Neural cell (in vitro differentiated cells): ENCODE measurements around the gene CXorf38.

Experiments used
- EP300 ChIP-seq: fragments of 450-650 bp; conservative IDR thresholded peaks from 2 replicates; pipeline ENCODE4 v1.6.1; 2014; ENCODE audit warnings: antibody characterized with exemption, mild to moderate bottlenecking, moderate library complexity; ENCODE audit not compliant: poor library complexity, severe bottlenecking
- EZH2 ChIP-seq: fragments of 200-600, 300-800 bp; shearing (Covaris generic), sonication (generic); IDR thresholded peaks from 2 replicates; pipeline ENCODE4 v1.6.1; 2014; ENCODE audit warnings: antibody characterized with exemption, low read length, borderline replicate concordance, mild to moderate bottlenecking; ENCODE audit not compliant: insufficient read depth, poor library complexity, severe bottlenecking
- MXI1 ChIP-seq: fragments of 450-650 bp; conservative IDR thresholded peaks from 2 replicates; pipeline ENCODE4 v1.6.1; 2014; ENCODE audit warnings: antibody characterized with exemption, mild to moderate bottlenecking; ENCODE audit not compliant: poor library complexity, severe bottlenecking
- POLR2AphosphoS5 ChIP-seq: IDR thresholded peaks from 2 replicates; pipeline ENCODE4 v1.6.1; 2012
- RAD21 ChIP-seq: fragments of 450-650 bp; conservative IDR thresholded peaks from 2 replicates; pipeline ENCODE4 v1.6.1; 2014; ENCODE audit warnings: antibody characterized with exemption, mild to moderate bottlenecking, moderate library complexity
- SMC3 ChIP-seq: fragments of 450-650 bp; conservative IDR thresholded peaks from 2 replicates; pipeline ENCODE4 v1.6.1; 2014; ENCODE audit warnings: antibody characterized with exemption, mild to moderate bottlenecking, moderate library complexity; ENCODE audit not compliant: poor library complexity
- TAF1 ChIP-seq: IDR thresholded peaks from 2 replicates; pipeline ENCODE4 v1.6.1; 2012; ENCODE audit warnings: low read depth
- TF ChIP-seq, protein P1 (sequence below): fragments of 450-650 bp; IDR thresholded peaks from 2 replicates; pipeline ENCODE4 v1.5.1; 2014; ENCODE audit warnings: antibody characterized with exemption, mild to moderate bottlenecking, moderate library complexity; ENCODE audit not compliant: poor library complexity, severe bottlenecking
- TF ChIP-seq, protein P2 (sequence below): IDR thresholded peaks from 2 replicates; pipeline ENCODE4 v1.6.1; 2012; ENCODE audit warnings: borderline replicate concordance

DNA sequence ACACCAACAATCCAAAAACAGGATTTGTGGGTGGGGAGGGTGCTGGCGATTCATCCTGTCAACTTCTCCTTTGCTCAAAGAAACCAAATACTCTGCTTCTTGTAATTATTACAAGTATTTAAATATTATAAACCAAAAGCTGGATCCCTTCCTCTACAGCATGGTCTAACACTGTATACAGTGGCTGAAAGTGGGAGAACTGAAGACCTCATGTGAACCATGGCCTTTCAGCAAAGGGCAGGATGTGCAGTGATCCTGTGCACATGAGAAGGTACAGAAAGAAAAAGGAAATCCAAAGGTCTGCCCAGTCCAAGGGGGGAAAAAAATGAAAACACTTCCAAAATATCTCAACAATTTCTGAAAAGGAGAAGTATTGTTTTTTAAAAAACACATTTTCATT, 5.3 kb upstream of the CXorf38 start:
- TF ChIP-seq, protein P1, sequence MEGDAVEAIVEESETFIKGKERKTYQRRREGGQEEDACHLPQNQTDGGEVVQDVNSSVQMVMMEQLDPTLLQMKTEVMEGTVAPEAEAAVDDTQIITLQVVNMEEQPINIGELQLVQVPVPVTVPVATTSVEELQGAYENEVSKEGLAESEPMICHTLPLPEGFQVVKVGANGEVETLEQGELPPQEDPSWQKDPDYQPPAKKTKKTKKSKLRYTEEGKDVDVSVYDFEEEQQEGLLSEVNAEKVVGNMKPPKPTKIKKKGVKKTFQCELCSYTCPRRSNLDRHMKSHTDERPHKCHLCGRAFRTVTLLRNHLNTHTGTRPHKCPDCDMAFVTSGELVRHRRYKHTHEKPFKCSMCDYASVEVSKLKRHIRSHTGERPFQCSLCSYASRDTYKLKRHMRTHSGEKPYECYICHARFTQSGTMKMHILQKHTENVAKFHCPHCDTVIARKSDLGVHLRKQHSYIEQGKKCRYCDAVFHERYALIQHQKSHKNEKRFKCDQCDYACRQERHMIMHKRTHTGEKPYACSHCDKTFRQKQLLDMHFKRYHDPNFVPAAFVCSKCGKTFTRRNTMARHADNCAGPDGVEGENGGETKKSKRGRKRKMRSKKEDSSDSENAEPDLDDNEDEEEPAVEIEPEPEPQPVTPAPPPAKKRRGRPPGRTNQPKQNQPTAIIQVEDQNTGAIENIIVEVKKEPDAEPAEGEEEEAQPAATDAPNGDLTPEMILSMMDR: no peak
- TF ChIP-seq POLR2AphosphoS5: no peak
- TF ChIP-seq RAD21: no peak
- no peak for TF ChIP-seq SMC3
- no peak for TF ChIP-seq EZH2
- TF ChIP-seq, protein P2, sequence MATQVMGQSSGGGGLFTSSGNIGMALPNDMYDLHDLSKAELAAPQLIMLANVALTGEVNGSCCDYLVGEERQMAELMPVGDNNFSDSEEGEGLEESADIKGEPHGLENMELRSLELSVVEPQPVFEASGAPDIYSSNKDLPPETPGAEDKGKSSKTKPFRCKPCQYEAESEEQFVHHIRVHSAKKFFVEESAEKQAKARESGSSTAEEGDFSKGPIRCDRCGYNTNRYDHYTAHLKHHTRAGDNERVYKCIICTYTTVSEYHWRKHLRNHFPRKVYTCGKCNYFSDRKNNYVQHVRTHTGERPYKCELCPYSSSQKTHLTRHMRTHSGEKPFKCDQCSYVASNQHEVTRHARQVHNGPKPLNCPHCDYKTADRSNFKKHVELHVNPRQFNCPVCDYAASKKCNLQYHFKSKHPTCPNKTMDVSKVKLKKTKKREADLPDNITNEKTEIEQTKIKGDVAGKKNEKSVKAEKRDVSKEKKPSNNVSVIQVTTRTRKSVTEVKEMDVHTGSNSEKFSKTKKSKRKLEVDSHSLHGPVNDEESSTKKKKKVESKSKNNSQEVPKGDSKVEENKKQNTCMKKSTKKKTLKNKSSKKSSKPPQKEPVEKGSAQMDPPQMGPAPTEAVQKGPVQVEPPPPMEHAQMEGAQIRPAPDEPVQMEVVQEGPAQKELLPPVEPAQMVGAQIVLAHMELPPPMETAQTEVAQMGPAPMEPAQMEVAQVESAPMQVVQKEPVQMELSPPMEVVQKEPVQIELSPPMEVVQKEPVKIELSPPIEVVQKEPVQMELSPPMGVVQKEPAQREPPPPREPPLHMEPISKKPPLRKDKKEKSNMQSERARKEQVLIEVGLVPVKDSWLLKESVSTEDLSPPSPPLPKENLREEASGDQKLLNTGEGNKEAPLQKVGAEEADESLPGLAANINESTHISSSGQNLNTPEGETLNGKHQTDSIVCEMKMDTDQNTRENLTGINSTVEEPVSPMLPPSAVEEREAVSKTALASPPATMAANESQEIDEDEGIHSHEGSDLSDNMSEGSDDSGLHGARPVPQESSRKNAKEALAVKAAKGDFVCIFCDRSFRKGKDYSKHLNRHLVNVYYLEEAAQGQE: no peak
- TF ChIP-seq MXI1: no peak
- TF ChIP-seq EP300: no peak
- no peak for TF ChIP-seq TAF1
